HEK293 (cell line): Measurements from ENCODE around the gene ZNF311.

Source experiments
- GLI2 ChIP-seq: fragments of 450-650 bp; formaldehyde crosslinking; IDR thresholded peaks from 2 replicates; pipeline ENCODE4; 2017; ENCODE audit warnings: missing biosample characterization, missing genetic modification characterization, low read depth, borderline replicate concordance
- ZNF626 ChIP-seq: fragments of 450-650 bp; sonication (Bioruptor Pico); formaldehyde crosslinking; IDR thresholded peaks from 2 replicates; pipeline ENCODE4 v1.5.1; 2018; ENCODE audit warnings: missing biosample characterization, missing genetic modification characterization, inconsistent platforms
- ZSCAN23 ChIP-seq: fragments of 450-650 bp; formaldehyde crosslinking; IDR thresholded peaks from 2 replicates; pipeline ENCODE4 v1.5.1; 2016; ENCODE audit warnings: missing biosample characterization, missing genetic modification characterization
- TF ChIP-seq, protein P1 (sequence below): fragments of 450-650 bp; formaldehyde crosslinking; IDR thresholded peaks from 2 replicates; pipeline ENCODE4 v1.5.1; 2016; ENCODE audit warnings: missing biosample characterization, missing genetic modification characterization
- TF ChIP-seq, protein P2 (sequence below): IDR thresholded peaks from 2 replicates; pipeline ENCODE4 v1.6.1; 2011; ENCODE audit warnings: mild to moderate bottlenecking, low read depth, low read length, borderline replicate concordance

DNA sequence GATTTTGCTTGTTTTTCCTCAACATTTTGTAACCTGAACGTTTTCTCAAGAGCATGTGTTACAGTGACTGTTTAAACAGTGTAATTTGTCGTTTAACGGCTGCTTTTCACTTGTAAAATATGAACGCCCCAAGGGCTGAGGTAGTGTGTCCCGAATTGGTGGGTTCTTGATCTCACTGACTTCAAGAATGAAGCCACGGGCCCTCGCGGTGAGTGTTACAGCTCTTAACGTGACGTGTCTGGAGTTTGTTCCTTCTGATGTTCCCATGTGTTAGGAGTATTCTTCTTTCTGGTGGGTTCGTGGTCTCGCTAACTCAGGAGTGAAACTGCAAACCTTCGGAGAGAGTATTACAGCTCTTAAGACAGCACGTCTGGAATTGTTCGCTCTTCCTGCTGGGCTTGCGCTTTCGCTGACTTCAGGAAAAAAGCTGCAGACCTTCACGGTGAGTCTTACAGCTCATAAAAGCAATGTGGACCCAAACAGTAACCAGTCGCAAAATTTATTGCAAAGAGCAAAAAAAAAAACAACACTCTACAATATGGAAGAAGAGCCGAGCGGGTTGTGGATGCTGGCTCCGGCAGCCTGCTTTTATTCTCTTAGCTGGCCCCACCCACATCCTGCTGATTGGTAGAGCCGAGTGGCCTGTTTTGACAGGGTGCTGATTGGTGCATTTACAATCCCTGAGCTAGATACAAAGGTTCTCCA, 56.2 kb downstream of the ZNF311 start:
- TF ChIP-seq, protein P1, sequence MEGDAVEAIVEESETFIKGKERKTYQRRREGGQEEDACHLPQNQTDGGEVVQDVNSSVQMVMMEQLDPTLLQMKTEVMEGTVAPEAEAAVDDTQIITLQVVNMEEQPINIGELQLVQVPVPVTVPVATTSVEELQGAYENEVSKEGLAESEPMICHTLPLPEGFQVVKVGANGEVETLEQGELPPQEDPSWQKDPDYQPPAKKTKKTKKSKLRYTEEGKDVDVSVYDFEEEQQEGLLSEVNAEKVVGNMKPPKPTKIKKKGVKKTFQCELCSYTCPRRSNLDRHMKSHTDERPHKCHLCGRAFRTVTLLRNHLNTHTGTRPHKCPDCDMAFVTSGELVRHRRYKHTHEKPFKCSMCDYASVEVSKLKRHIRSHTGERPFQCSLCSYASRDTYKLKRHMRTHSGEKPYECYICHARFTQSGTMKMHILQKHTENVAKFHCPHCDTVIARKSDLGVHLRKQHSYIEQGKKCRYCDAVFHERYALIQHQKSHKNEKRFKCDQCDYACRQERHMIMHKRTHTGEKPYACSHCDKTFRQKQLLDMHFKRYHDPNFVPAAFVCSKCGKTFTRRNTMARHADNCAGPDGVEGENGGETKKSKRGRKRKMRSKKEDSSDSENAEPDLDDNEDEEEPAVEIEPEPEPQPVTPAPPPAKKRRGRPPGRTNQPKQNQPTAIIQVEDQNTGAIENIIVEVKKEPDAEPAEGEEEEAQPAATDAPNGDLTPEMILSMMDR: no peak
- TF ChIP-seq, protein P2, sequence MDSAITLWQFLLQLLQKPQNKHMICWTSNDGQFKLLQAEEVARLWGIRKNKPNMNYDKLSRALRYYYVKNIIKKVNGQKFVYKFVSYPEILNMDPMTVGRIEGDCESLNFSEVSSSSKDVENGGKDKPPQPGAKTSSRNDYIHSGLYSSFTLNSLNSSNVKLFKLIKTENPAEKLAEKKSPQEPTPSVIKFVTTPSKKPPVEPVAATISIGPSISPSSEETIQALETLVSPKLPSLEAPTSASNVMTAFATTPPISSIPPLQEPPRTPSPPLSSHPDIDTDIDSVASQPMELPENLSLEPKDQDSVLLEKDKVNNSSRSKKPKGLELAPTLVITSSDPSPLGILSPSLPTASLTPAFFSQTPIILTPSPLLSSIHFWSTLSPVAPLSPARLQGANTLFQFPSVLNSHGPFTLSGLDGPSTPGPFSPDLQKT: no peak
- no peak for TF ChIP-seq GLI2 (tag by site-specific recombination)
- no peak for TF ChIP-seq ZNF626
- no peak for TF ChIP-seq ZSCAN23 (tag by site-specific recombination)
